HG02588 (cell line): ENCODE results near the gene LAPTM4A.

Experiments
- ATAC-seq: cut with Tn5 transposase; IDR thresholded peaks from one replicate; pipeline ENCODE4 v1.9.1; 2021; ENCODE audit warnings: mild to moderate bottlenecking, moderate library complexity; ENCODE audit not compliant: unreplicated experiment

The LAPTM4A gene

DNA sequence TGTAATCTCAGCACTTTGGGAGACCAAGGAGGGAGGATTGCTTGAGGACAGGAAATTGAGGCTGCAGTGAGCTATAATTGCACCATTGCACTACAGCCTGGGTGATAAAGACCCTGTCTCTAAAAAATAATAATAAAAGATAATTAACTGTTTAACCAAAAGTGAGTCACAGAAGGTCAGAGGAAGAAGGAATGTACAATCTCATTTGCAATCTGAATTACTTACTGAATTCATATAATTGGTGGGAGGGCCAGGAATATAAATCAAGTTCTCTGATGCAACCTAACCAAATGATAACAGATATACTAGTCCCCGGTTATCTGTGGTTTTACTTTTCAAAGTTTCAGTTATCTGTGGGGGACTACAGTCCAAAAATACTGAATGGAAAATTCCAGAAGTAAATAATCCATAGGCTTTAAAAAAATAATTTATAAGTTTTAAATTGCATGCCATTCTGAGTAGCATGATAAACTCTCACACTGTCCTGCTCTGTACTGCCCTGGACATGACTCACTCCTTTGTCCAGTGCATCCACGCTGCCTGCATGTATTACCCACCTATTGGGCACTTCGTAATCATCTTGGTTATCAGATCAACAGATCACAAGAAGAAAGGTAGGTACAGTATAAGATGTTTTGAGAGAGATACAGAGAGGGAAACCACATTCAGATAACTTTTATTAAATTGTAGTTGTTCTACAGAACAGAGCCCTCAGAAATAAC, 26.2 kb downstream of the LAPTM4A start:
- ATAC-seq = no peak

- ATAC-seq = no peak
Measured at GRCh38 chr2:20023688-20024087, 27.7 kb downstream of the LAPTM4A start.

DNA sequence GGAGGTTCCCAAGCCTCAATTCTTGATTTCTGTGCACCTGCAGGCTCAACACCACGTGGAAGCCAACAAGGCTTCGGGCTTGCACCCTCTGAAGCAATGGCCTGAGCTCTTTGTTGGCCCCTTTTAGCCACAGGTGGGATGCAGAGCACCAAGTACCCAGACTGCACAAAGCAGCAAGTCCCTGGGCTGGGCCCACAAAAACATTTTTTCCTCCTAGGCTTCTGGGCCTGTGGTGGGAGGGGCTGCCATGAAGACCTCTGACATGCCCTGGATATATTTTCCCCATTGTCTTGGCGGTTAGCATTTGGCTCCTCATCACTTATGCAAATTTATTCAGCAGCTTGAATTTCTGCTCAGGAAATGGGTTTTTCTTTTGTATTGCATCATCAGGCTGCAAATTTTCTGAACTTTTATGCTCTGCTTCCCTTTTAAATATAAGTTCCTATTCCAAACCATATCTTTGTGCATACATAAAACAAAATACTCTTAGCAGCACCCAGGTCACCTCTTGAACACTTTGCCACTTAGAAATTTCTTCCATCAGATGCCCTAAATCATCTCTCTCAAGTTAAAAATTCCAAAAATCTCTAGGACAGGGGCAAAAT, 29.9 kb downstream of the LAPTM4A start:
- ATAC-seq = no peak

GRCh38 chr2:20019747-20020146, 31.7 kb downstream of the LAPTM4A start:
- ATAC-seq = no peak

GRCh38 chr2:20018601-20019152, 32.8 kb downstream of the LAPTM4A start:
- ATAC-seq = no peak

- no peak for ATAC-seq
Measured at GRCh38 chr2:20016346-20016745, 35.1 kb downstream of the LAPTM4A start.

GRCh38 chr2:20015482-20016083, 35.8 kb downstream of the LAPTM4A start:
- ATAC-seq = no peak

- ATAC-seq = no peak
Measured at GRCh38 chr2:20013126-20013849, 38.1 kb downstream of the LAPTM4A start.

DNA sequence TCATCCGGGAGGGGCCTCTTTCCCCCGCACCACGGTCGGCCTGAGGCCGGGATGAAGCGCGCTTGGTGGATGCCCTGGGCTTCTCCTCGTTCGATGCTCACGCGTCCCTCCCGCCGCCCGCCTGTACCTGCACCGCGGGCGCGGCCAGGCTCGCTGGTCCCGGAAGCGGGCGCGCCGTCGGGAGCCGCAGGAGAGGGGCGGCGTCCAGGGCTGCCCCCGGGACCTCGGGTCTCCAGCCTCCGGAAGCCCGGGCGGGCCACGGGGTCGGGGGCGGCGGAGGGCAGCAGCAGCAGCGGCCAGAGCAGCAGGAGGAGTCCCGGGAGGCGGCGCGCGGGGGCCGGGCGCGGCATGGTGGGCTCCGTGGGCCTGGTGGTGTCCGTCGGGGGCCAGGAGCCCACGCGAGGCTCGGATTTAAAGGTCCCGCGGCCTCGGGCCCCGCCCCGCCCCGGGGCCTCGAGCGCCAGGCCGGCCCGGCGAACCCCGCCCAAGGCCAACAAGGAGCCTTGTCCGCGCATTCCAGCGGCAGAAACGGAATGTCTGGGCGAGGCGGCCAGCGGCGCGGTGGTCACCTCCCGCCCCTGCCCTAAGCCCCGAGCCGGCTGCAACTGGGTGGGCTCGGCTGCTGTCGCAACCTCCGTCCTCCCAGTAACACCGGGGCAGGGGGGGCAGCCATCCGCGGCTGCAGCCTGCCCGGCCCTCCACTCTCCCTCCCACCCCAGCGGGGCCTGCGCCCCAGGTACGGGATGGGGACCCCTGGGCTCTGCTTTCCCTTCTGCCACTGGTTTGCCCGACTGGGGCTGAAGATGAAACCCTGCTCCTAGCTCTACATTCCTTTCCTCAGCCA, 38.9 kb downstream of the LAPTM4A start, which contains the start of gene MATN3:
Gene MATN3 (minus strand): TSS at position 387 of the 844 bp plus-strand sequence. CDS start 37 bp downstream, at position 350.
- no peak for ATAC-seq

- ATAC-seq = no peak
Measured at GRCh38 chr2:20012032-20012281, 39.5 kb downstream of the LAPTM4A start.

GRCh38 chr2:20011276-20012031, 40.0 kb downstream of the LAPTM4A start:
- ATAC-seq = no peak

DNA sequence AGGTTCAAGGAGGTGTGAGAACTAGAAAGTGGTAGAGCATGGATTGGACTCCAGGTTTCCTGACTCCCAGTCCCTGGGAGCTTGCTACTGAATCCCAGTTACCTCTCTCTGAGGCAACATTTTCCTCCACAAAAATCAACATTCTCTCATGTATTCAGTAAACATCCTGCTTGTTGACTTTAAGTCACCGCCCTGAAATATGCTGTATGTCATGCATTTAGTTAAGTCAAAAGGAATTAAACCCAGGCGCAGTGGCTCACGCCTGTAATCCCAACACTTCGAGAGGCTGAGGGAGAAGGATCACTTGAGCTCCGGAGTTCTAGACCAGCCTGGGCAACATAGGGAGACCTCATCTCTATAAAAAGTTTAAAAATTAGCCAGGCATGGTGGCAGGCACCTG, 42.7 kb downstream of the LAPTM4A start:
- no peak for ATAC-seq

- ATAC-seq = no peak
Measured at GRCh38 chr2:20005891-20006470, 45.4 kb downstream of the LAPTM4A start.

GRCh38 chr2:20005067-20005627, 46.3 kb downstream of the LAPTM4A start:
- ATAC-seq = no peak

GRCh38 chr2:20001361-20001863, 50.0 kb downstream of the LAPTM4A start:
- ATAC-seq = no peak

DNA sequence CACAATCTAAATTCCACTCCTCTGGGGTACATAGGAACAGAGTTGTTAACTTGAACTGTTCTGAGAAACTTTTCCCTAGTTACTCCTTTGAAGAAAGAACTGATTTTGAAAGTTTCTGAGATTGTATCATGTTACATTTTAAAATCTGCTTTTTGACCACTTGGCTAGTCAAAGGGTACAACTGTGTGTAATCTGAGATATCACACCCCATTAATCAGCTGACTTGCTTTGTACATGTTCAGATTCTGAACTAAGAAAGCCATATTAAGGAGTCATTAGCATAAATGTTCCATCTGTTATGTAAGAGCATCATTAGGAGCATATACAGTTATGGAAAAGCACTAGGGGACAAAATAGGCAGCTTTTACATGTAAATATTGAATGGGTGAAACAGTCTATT, 57.7 kb downstream of the LAPTM4A start:
- ATAC-seq = no peak

GRCh38 chr2:19991895-19992294, 59.5 kb downstream of the LAPTM4A start:
- no peak for ATAC-seq

- no peak for ATAC-seq
Measured at GRCh38 chr2:19990416-19990728, 61.1 kb downstream of the LAPTM4A start.
